Endodermal cell (in vitro differentiated cells): ENCODE data around the gene RBM47. TPM values are rescaled to one million over a fixed set of nuclear protein-coding genes. Genes with fewer than 3 reads are reported as not detected.

Experiments
- DNase-seq: peaks from one replicate; pipeline ENCODE4 v3.0.0-alpha.2; 2017
- H3K27ac ChIP-seq: 2 replicates; pipeline ENCODE4 v1.5.1; 2013; ENCODE audit warnings: mild to moderate bottlenecking, low read depth, low read length, moderate library complexity
- H3K27me3 ChIP-seq: 2 replicates; pipeline ENCODE4 v1.6.1; 2013; ENCODE audit warnings: mild to moderate bottlenecking, low read length, moderate library complexity; ENCODE audit not compliant: insufficient read depth, control insufficient read depth, poor library complexity, severe bottlenecking
- H3K36me3 ChIP-seq: 2 replicates; pipeline ENCODE4 v1.7.0; 2013; ENCODE audit warnings: mild to moderate bottlenecking, low read length, moderate library complexity; ENCODE audit not compliant: control insufficient read depth, insufficient read depth
- H3K4me1 ChIP-seq: one replicate; pipeline ENCODE4 v1.7.0; 2013; ENCODE audit warnings: low read length; ENCODE audit not compliant: control insufficient read depth, insufficient read depth
- H3K4me3 ChIP-seq: 2 replicates; pipeline ENCODE4 v1.5.1; 2013; ENCODE audit warnings: mild to moderate bottlenecking, low read length, moderate library complexity
- H3K9ac ChIP-seq: 2 replicates; pipeline ENCODE4 v1.6.1; 2013; ENCODE audit warnings: mild to moderate bottlenecking, low read length, moderate library complexity; ENCODE audit not compliant: poor library complexity, severe bottlenecking; ENCODE audit errors: extremely low read depth
- H3K9me3 ChIP-seq: 2 replicates; pipeline ENCODE4 v1.6.1; 2013; ENCODE audit warnings: mild to moderate bottlenecking, low read length, moderate library complexity; ENCODE audit not compliant: control insufficient read depth
- H3K27ac Mint-ChIP-seq: 2 replicates; pipeline ENCODE4 v1.8.0; 2020; ENCODE audit warnings: mixed read lengths
- H3K27me3 Mint-ChIP-seq: 2 replicates; pipeline ENCODE4 v1.8.0; 2021; ENCODE audit warnings: mild to moderate bottlenecking, mixed read lengths; ENCODE audit not compliant: insufficient read depth
- H3K36me3 Mint-ChIP-seq: 2 replicates; pipeline ENCODE4 v1.8.0; 2020; ENCODE audit warnings: low read depth, mixed read lengths
- H3K4me1 Mint-ChIP-seq: 2 replicates; pipeline ENCODE4 v1.8.0; 2020; ENCODE audit warnings: mixed read lengths
- H3K4me3 Mint-ChIP-seq: 2 replicates; pipeline ENCODE4 v1.8.0; 2020; ENCODE audit warnings: mild to moderate bottlenecking, moderate library complexity, mixed read lengths
- H3K9me3 Mint-ChIP-seq: 2 replicates; pipeline ENCODE4 v1.8.0; 2020; ENCODE audit warnings: mild to moderate bottlenecking, mixed read lengths
- WGBS, 2 experiments: methylation state at CpG; one replicate each; pipeline versions ENCODE4 v1.1.5 to v1.1.7; 2013; ENCODE audit warnings: missing lambda C conversion rate in 2 of 2, mixed read lengths in 1 of 2; ENCODE audit not compliant: insufficient coverage in 1 of 2, insufficient read length in 1 of 2; 5-methylcytosine and 5-hydroxymethylcytosine counted together
- total RNA-seq, 2 donors: library from RNA; stranded (reverse); fragmentation: NEBNext Ultra II Directional in 1 of 2; extraction: Animal tissue kit (Norgen Biotek cat#: 25700) in 1 of 2; gene quantifications; 2 replicates in 1 of 2; 3 replicates in 1 of 2; pipeline ENCODE4 v1.2.1, GENCODE V29; 2021
- TF ChIP-seq, protein P1 (sequence below): fragments of 200-600 bp; sonication (generic); conservative IDR thresholded peaks from 2 replicates; pipeline ENCODE4 v1.5.0; 2021; ENCODE audit warnings: antibody characterized with exemption, mild to moderate bottlenecking

The RBM47 gene
- total RNA-seq, 2 donors from 2014 or later = 71.7 to 90.6 TPM

DNA sequence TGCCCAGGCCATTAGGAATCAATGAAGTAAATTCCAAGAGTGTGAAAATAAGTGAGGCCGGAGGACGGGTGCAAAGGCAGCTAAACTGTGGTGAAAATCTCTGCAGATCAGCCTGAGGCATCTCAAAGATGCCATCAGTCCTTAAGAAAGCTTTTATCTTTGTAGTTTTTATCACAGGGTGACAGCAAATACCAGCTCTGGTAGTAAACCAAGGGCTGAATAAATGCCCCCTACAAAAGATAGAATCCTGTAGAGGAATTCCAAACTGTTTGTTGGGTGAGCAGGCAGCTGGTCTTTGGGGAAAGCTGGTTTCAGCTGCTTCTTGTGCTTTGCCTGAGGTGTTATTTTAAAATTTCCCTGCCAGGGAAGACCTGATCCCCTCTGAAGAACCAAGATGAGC lies 21.6 kb upstream of the RBM47 start:
- no peak for DNase-seq
- Mint-ChIP-seq H3K27ac (peak overlapping the region; percentile 54), H3K4me1 (peaks cover 25% of the 10 kb centered on the region), H3K27me3 (no peaks in the 10 kb centered on the region), H3K36me3 (no peaks in the 10 kb centered on the region), H3K4me3 (no peak overlapping the region), H3K9me3 (no peaks in the 10 kb centered on the region)
- H3K27me3 ChIP-seq = no peaks in the 10 kb centered on the region
- H3K4me3 ChIP-seq = no peak overlapping the region
- H3K4me1 ChIP-seq = peaks cover 11% of the 10 kb centered on the region
- no peaks in the 10 kb centered on the region for H3K9me3 ChIP-seq
- H3K27ac ChIP-seq = no peak overlapping the region
- WGBS, 2 experiments = 79 to 83% methylated on average over 1 to 2 of the region's 2 CpGs
- TF ChIP-seq, protein P1, sequence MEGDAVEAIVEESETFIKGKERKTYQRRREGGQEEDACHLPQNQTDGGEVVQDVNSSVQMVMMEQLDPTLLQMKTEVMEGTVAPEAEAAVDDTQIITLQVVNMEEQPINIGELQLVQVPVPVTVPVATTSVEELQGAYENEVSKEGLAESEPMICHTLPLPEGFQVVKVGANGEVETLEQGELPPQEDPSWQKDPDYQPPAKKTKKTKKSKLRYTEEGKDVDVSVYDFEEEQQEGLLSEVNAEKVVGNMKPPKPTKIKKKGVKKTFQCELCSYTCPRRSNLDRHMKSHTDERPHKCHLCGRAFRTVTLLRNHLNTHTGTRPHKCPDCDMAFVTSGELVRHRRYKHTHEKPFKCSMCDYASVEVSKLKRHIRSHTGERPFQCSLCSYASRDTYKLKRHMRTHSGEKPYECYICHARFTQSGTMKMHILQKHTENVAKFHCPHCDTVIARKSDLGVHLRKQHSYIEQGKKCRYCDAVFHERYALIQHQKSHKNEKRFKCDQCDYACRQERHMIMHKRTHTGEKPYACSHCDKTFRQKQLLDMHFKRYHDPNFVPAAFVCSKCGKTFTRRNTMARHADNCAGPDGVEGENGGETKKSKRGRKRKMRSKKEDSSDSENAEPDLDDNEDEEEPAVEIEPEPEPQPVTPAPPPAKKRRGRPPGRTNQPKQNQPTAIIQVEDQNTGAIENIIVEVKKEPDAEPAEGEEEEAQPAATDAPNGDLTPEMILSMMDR = no peak
- H3K9ac ChIP-seq = no peak overlapping the region
- H3K36me3 ChIP-seq = no peaks in the 10 kb centered on the region

DNA sequence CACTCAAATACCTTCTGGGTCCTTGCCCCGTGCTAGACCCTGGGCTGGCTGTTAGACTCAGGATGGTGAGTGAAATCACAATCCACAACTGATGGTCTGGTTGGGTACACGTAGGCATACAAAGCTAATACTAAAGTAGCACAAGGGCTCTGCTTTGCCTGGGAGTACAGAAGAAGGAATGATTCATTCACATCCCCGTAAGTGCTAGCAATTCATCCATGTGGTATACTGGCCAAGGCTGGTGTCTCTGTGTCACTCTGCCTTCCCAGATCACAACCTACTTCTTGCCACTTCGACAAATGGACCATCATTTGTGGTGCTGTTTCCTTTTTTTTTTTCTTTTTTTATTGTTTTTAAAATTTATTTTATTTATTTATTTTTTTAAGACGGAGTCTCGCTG lies 19.7 kb upstream of the RBM47 start:
- H3K4me3 Mint-ChIP-seq = no peak overlapping the region
- Histone ChIP-seq H3K27ac (no peak overlapping the region), H3K4me1 (peaks cover 11% of the 10 kb centered on the region), H3K4me3 (no peak overlapping the region), H3K36me3 (no peaks in the 10 kb centered on the region), H3K27me3 (no peaks in the 10 kb centered on the region), H3K9me3 (no peaks in the 10 kb centered on the region), H3K9ac (no peak overlapping the region)
- WGBS, 2 experiments = 88 to 100% methylated on average over 2 to 6 of the region's 6 CpGs
- peaks cover 28% of the 10 kb centered on the region for H3K4me1 Mint-ChIP-seq
- no peaks in the 10 kb centered on the region for H3K9me3 Mint-ChIP-seq
- no peak for DNase-seq
- no peaks in the 10 kb centered on the region for H3K36me3 Mint-ChIP-seq
- peak overlapping the region; percentile 88 for H3K27ac Mint-ChIP-seq
- TF ChIP-seq, protein P1 = no peak
- no peaks in the 10 kb centered on the region for H3K27me3 Mint-ChIP-seq

DNA sequence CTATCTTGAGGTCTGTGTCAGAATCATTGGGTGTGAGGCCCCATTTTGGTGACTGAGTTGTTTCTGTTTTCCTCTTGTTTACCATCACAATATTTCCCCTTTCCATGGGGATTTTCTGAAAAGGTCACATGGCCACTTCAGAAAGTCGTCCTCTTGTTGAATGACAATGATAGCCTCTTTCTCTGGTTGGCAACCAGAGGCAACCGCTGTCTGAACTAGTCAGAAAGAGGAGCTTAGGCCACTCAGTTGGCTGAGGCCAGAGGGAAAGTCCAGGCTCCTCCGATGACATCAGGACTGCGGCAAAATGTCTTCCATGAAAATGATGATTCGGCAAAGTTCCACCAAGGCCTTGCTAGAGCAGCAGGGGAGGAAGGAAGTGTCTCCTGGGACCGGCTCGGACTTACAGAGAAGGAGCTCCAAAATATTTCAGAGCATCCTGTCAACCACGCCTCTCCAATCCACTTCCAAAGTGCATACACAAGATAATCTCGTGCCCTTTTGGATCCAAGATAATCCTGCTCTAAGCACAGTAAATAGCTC lies 19.1 kb upstream of the RBM47 start:
- Mint-ChIP-seq H3K27ac (peak overlapping the region; percentile 88), H3K27me3 (no peaks in the 10 kb centered on the region), H3K9me3 (no peaks in the 10 kb centered on the region), H3K36me3 (no peaks in the 10 kb centered on the region), H3K4me1 (peaks cover 28% of the 10 kb centered on the region), H3K4me3 (no peak overlapping the region)
- TF ChIP-seq, protein P1 = no peak
- no peaks in the 10 kb centered on the region for H3K27me3 ChIP-seq
- H3K9me3 ChIP-seq = no peaks in the 10 kb centered on the region
- H3K4me1 ChIP-seq = peaks cover 11% of the 10 kb centered on the region
- 78 to 92% methylated on average over 7 to 9 of the region's 9 CpGs for WGBS, 2 experiments
- H3K27ac ChIP-seq = no peak overlapping the region
- no peaks in the 10 kb centered on the region for H3K36me3 ChIP-seq
- H3K4me3 ChIP-seq = no peak overlapping the region
- no peak for DNase-seq
- H3K9ac ChIP-seq = no peak overlapping the region
